Fibroblast of lung (primary cell): ENCODE measurements around the gene CCL2.

Experiments
- CTCF ChIP-seq, 2 donors: IDR thresholded peaks in 1 of 2; conservative IDR thresholded peaks in 1 of 2; 1 replicate in 1 of 2; 2 replicates in 1 of 2; pipeline ENCODE4 v1.5.1; 2011 to 2012; ENCODE audit warnings: low read length in 2 of 2, control low read depth in 1 of 2, inconsistent platforms in 1 of 2, low read depth in 1 of 2, mild to moderate bottlenecking in 1 of 2
- EZH2 ChIP-seq: IDR thresholded peaks from 2 replicates; pipeline ENCODE4 v1.5.1; 2012; ENCODE audit warnings: low read length, control low read depth, mild to moderate bottlenecking; ENCODE audit errors: missing control alignments

GRCh38 chr17:34235389-34236028, 19.6 kb upstream of the CCL2 start:
- TF ChIP-seq CTCF (conservative IDR thresholded peaks at IDR 0.05 in 1 of 2, IDR thresholded peaks at IDR 0.05 in 1 of 2; ENCODE audit: low read depth in 1 of 2, low read length in 2 of 2) (no peak), EZH2 (no peak)
